Body of pancreas (tissue), 4 donors: ENCODE measurements around the gene IDE. TPM values are rescaled to one million over a fixed set of nuclear protein-coding genes. Genes with fewer than 3 reads are reported as not detected.

Source experiments
- ATAC-seq: fragments of 150-250 bp; one replicate; pipeline ENCODE4 v1.9.1; 2016
- DNase-seq, 4 donors: peaks; one replicate each; pipeline ENCODE4 v3.0.0-alpha.2; 2019
- H3K27ac ChIP-seq, 4 donors: fragments of 200-600 bp; sonication (generic); 1 replicate in 3 of 4; 2 replicates in 1 of 4; pipeline versions ENCODE4 v1.5.1 to v1.6.1; 2016 to 2019; ENCODE audit warnings: mild to moderate bottlenecking in 1 of 4, mixed read lengths in 1 of 4, moderate library complexity in 1 of 4
- H3K27me3 ChIP-seq, 2 donors: fragments of 200-600 bp; sonication (generic); one replicate each; pipeline ENCODE4 v1.6.0; 2016; ENCODE audit warnings: mild to moderate bottlenecking in 1 of 2
- H3K36me3 ChIP-seq, 2 donors: fragments of 200-600 bp; sonication (generic); replicated peaks in 1 of 2; 2 replicates each; pipeline ENCODE4 v1.5.1; 2016; ENCODE audit warnings: low read depth in 2 of 2; ENCODE audit not compliant: insufficient read depth in 1 of 2
- H3K4me1 ChIP-seq: fragments of 200-600 bp; sonication (generic); one replicate; pipeline ENCODE4 v1.6.0; 2016
- H3K4me3 ChIP-seq, 2 donors: fragments of 200-600 bp; sonication (generic); 1 replicate in 1 of 2; 2 replicates in 1 of 2; pipeline ENCODE4 v1.5.1; 2016 to 2019
- H3K9me3 ChIP-seq, 3 donors: fragments of 200-600 bp; sonication (generic); 1 replicate in 2 of 3; 2 replicates in 1 of 3; pipeline ENCODE4 v1.5.1; 2016
- POLR2A ChIP-seq, 3 donors: fragments of 450-650 bp; IDR thresholded peaks; one replicate each; pipeline ENCODE4 v1.6.1; 2016; ENCODE audit warnings: antibody characterized with exemption in 3 of 3, mild to moderate bottlenecking in 2 of 3
- WGBS, 2 donors: methylation state at CpG; one replicate each; pipeline ENCODE4 v1.1.5; 2017; 5-methylcytosine and 5-hydroxymethylcytosine counted together
- intact Hi-C: fragments of 100-400 bp; cut with DNase I; formaldehyde crosslinking; loops from one replicate; pipeline ENCODE4 v1.15.1; 2023
- total RNA-seq, 2 donors: library from RNA; depleted of rRNA; stranded (reverse); fragments of >200 nt; gene quantifications; one replicate each; pipeline ENCODE4 v1.1.0, GENCODE V29; 2016
- TF ChIP-seq, protein P1 (sequence below), 7 experiments: fragments of 450-650 bp in 4 of 7; fragments of 200-600 bp in 3 of 7; sonication (generic) in 3 of 7; IDR thresholded peaks; one replicate each; pipeline ENCODE4 v1.5.1; 2016 to 2019; ENCODE audit warnings: antibody characterized with exemption in 7 of 7

The IDE gene
- total RNA-seq, 2 donors from 2014 or later, result 13.8 to 19.5 TPM

DNA sequence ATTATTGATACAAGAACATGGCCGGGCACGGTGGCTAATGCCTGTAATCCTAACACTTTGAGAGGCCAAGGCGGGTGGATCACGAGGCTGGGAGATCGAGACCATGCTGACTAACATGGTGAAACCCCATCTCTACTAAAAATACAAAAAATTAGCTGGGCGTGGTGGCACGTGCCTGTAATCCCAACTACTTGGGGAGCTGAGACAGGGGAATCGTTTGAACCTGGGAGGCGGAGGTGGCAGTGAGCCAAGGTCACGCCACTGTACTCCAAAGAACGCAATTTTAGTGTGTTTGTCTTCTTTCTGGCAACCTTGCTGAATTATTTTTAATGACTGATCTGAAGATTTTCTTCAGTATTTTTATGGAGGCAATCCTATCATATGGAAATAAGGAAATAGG lies 46.2 kb downstream of the IDE start:
- Histone ChIP-seq H3K9me3 (no peaks in the 10 kb centered on the region), H3K4me1 (no peaks in the 10 kb centered on the region), H3K27ac (no peak overlapping the region), H3K36me3 (peaks cover 0 to 4% of the 10 kb centered on the region in 2 donors), H3K27me3 (no peaks in the 10 kb centered on the region), H3K4me3 (no peak overlapping the region)
- TF ChIP-seq, protein P1, sequence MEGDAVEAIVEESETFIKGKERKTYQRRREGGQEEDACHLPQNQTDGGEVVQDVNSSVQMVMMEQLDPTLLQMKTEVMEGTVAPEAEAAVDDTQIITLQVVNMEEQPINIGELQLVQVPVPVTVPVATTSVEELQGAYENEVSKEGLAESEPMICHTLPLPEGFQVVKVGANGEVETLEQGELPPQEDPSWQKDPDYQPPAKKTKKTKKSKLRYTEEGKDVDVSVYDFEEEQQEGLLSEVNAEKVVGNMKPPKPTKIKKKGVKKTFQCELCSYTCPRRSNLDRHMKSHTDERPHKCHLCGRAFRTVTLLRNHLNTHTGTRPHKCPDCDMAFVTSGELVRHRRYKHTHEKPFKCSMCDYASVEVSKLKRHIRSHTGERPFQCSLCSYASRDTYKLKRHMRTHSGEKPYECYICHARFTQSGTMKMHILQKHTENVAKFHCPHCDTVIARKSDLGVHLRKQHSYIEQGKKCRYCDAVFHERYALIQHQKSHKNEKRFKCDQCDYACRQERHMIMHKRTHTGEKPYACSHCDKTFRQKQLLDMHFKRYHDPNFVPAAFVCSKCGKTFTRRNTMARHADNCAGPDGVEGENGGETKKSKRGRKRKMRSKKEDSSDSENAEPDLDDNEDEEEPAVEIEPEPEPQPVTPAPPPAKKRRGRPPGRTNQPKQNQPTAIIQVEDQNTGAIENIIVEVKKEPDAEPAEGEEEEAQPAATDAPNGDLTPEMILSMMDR (IDR thresholded peaks at IDR 0.05), result no peak
- no peak for TF ChIP-seq POLR2A (IDR thresholded peaks at IDR 0.05)
- intact Hi-C loops, result no loop called here
- no peak for ATAC-seq
- WGBS, 2 donors, result 59 to 69% methylated on average over 11 of the region's 11 CpGs
- peak in 1 of 4 donors; percentile 36 for DNase-seq

DNA sequence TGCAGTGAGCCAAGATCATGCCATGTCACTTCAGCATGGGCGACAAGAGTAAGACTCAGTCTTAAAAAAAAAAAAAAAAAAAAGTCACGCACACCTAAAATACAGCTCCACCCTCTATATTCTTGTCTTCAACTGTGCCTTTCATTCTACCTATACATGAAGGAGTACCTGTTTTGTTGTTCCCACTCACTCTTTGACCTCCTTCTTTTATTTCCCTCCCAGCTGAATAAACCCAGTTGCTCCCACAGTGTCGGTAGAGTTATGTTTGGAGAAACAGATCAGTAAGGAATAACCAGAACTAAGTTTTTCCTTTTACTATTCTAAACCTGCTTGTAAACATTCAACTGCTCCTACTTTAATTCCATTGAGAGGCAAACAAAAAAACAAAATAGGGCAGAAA lies 50.3 kb downstream of the IDE start:
- ATAC-seq, result no peak

DNA sequence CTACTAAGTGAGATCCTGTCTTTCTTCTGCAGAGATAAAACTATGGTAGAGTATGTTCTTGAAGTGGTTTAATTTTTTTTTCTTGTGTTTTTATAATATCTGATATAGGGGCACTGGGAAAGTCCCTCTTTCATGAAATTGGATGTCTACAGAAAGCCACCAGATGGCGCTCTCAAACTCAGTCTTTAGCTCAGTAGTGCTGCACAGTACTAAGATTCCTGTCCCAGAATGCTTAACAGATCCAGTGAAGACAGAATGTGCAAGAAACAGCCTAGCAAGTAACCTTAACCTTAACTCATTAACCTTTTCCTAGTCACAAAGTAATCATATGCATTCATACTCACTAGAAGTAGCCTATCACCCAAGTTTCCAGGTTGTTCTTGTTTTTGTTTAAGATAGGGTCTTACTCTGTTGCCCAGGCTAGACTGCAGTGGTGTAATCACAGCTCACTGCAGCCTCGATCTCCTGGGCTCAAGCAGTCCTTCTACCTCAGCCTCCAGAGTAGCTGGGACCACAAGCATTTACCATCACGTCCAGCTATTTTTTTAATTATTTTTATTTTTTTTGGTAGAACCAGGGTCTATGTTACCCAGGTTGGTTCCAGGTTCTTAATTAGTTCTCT lies 56.7 kb downstream of the IDE start:
- H3K36me3 ChIP-seq, result peaks cover 0 to 6% of the 10 kb centered on the region in 2 donors
- intact Hi-C loops, result loop anchor here (5.0 kb wide), 1 partner anchor 55 kb away; the partner anchor contains the start of gene IDE
- H3K27me3 ChIP-seq, result no peaks in the 10 kb centered on the region
- H3K27ac ChIP-seq, result no peak overlapping the region
- H3K9me3 ChIP-seq, result no peaks in the 10 kb centered on the region
- no peak overlapping the region for H3K4me3 ChIP-seq
- peaks cover 6% of the 10 kb centered on the region for H3K4me1 ChIP-seq
- TF ChIP-seq, protein P1 (IDR thresholded peaks at IDR 0.05), result peak; percentile 50 to 81 (median 76)
- no peak for TF ChIP-seq POLR2A (IDR thresholded peaks at IDR 0.05)
- 36% methylated on average over 3 of the region's 3 CpGs for WGBS, 2 donors
- peak; percentile 78 for ATAC-seq
- peak; percentile 71 to 80 (median 74) for DNase-seq

More for the DNA sequence above, 50.3 kb downstream of the IDE start:
- 44 to 55% methylated on average over 3 of the region's 3 CpGs for WGBS, 2 donors
- H3K4me1 ChIP-seq, result no peaks in the 10 kb centered on the region
- peak in 3 of 4 donors; percentile 19 to 36 (median 33) for DNase-seq
- TF ChIP-seq, protein P1 (IDR thresholded peaks at IDR 0.05), result no peak
- TF ChIP-seq POLR2A (IDR thresholded peaks at IDR 0.05), result no peak
- H3K9me3 ChIP-seq, result no peaks in the 10 kb centered on the region
- peak overlapping the region in 1 of 4 donors; percentile 5 for H3K27ac ChIP-seq
- intact Hi-C loops, result no loop called here
- H3K36me3 ChIP-seq, result peaks cover 0 to 4% of the 10 kb centered on the region in 2 donors
- no peaks in the 10 kb centered on the region for H3K27me3 ChIP-seq
- H3K4me3 ChIP-seq, result no peak overlapping the region

DNA sequence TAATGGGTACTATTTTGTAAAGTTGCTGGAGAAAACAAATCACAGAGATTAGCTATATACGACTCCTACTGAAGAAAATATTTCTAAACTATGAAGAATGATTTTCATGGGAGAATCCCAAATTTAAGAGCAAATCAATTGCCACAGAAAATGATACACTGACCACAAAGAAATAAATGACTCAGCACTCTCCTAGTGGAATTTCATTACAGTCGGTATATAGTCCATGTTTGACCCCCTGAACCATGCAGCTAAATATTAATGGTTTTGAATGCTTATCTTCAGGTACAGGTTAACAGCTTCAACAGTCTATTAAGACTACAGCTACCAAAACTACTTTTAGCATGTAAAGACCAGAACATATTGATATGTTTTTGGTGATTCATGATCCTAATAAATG lies 65.0 kb downstream of the IDE start:
- TF ChIP-seq, protein P1 (IDR thresholded peaks at IDR 0.05), result no peak
- TF ChIP-seq POLR2A (IDR thresholded peaks at IDR 0.05), result no peak
- ATAC-seq (no peak), DNase-seq (no peak)
- no peak overlapping the region for H3K27ac ChIP-seq
- 60 to 74% methylated on average over 2 of the region's 2 CpGs for WGBS, 2 donors
- no peak overlapping the region for H3K4me3 ChIP-seq
- H3K9me3 ChIP-seq, result no peaks in the 10 kb centered on the region
- peaks cover 7 to 12% of the 10 kb centered on the region in 2 donors for H3K36me3 ChIP-seq
- no peaks in the 10 kb centered on the region for H3K4me1 ChIP-seq
- H3K27me3 ChIP-seq, result no peaks in the 10 kb centered on the region
- intact Hi-C loops, result no loop called here

DNA sequence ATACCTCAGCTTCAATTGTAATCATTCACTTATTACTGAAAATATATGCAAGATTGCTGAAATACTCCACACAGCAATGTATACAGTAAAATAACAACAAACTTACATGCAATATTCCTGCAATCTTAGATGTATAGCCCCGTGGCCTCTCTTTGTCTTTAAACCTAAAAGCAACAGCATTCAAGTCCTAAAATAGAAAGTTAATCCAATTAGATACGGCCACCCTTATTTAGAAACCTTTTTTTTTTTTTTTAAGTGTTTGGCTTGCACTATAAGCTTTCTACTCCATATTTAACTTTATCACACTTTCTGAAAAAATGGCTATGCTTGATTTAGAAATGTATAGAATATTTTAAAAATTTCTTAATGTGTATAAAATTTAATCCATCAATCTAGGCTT lies 67.6 kb downstream of the IDE start:
- no peak for ATAC-seq
- TF ChIP-seq POLR2A (IDR thresholded peaks at IDR 0.05), result no peak
- TF ChIP-seq, protein P1 (IDR thresholded peaks at IDR 0.05), result no peak
- H3K4me1 ChIP-seq, result no peaks in the 10 kb centered on the region
- H3K4me3 ChIP-seq, result no peak overlapping the region
- 82 to 88% methylated on average over 2 of the region's 2 CpGs for WGBS, 2 donors
- no peaks in the 10 kb centered on the region for H3K27me3 ChIP-seq
- no peaks in the 10 kb centered on the region for H3K9me3 ChIP-seq
- DNase-seq, result no peak
- peaks cover 7 to 13% of the 10 kb centered on the region in 2 donors for H3K36me3 ChIP-seq
- intact Hi-C loops, result no loop called here
- H3K27ac ChIP-seq, result no peak overlapping the region
